Breast epithelium (tissue), 3 donors: ENCODE results near the gene COLGALT1.

Experiments
- POLR2A ChIP-seq: fragments of 450-650 bp; IDR thresholded peaks from one replicate; pipeline ENCODE4 v1.6.1; 2016; ENCODE audit warnings: antibody characterized with exemption, mild to moderate bottlenecking, moderate library complexity
- TF ChIP-seq, protein P1 (sequence below), 3 donors: fragments of 450-650 bp; IDR thresholded peaks; one replicate each; pipeline ENCODE4 v1.5.1; 2016 to 2017; ENCODE audit warnings: antibody characterized with exemption in 3 of 3, mild to moderate bottlenecking in 3 of 3, moderate library complexity in 3 of 3

DNA sequence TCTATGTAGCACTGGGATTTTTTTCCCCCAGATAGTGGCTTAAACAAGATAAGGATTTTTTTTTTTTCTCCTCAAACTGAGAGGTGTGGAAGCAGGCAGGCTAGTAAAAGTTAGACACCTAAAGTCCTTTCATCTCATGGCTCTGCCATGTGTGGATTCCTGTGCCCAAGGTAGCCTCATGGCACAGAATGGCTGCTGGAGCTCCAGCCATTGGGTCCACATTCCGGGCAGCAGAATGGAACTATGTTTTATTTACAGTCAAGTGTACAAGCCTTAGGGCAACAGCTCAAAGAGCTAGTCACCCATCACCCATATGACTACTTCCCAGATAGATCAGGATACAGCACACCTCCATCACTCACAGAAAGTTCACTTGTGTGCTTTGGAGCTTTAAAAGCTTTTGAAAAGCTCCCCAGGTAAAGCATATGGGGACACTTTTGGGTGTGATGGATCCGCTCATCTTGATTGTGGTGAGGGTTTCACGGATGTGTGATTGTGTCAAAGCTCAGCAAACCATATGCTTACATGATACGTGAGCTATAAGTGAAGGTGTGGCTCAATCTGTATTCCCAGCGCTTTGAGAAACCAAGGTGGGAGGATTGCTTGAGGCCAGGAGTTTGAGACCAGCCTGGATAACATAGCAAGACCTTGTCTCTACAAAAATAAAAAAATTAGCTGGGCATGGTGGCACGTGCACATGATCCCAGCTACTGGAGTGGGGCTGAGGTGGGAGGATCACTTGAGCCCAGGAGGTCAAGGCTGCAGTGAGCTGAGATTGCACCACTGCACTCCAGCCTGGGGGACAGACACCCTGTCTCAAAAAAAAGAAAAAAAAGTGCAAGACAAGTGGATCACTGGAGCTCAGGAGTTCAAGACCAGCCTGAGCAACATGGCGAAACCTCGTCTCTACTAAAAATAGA lies 25.9 kb upstream of the COLGALT1 start:
- no peak for TF ChIP-seq POLR2A
- TF ChIP-seq, protein P1, sequence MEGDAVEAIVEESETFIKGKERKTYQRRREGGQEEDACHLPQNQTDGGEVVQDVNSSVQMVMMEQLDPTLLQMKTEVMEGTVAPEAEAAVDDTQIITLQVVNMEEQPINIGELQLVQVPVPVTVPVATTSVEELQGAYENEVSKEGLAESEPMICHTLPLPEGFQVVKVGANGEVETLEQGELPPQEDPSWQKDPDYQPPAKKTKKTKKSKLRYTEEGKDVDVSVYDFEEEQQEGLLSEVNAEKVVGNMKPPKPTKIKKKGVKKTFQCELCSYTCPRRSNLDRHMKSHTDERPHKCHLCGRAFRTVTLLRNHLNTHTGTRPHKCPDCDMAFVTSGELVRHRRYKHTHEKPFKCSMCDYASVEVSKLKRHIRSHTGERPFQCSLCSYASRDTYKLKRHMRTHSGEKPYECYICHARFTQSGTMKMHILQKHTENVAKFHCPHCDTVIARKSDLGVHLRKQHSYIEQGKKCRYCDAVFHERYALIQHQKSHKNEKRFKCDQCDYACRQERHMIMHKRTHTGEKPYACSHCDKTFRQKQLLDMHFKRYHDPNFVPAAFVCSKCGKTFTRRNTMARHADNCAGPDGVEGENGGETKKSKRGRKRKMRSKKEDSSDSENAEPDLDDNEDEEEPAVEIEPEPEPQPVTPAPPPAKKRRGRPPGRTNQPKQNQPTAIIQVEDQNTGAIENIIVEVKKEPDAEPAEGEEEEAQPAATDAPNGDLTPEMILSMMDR (IDR thresholded peaks at IDR 0.05): no peak
